ENCODE results near the gene SCIN.

DNA sequence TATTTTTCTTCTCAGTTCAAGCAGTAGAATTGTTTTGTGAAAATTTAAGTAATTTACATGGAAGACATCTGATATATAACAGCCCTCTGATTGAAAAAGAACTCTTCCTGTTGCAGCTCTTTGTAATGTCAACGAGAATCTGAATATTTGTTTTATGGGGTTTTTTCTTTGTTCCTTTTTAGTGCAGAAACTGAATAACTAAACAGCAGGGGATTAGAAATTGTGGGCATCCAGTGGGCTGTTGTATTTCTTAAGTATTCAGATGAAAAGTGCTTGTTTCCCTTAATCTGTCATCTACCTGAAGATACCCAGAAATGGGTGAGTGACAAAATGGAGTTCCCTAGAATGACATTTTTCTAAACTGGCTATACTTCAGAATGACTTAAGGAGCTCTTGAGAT lies 124.3 kb downstream of the SCIN start:
- TF ChIP-seq, protein P1, sequence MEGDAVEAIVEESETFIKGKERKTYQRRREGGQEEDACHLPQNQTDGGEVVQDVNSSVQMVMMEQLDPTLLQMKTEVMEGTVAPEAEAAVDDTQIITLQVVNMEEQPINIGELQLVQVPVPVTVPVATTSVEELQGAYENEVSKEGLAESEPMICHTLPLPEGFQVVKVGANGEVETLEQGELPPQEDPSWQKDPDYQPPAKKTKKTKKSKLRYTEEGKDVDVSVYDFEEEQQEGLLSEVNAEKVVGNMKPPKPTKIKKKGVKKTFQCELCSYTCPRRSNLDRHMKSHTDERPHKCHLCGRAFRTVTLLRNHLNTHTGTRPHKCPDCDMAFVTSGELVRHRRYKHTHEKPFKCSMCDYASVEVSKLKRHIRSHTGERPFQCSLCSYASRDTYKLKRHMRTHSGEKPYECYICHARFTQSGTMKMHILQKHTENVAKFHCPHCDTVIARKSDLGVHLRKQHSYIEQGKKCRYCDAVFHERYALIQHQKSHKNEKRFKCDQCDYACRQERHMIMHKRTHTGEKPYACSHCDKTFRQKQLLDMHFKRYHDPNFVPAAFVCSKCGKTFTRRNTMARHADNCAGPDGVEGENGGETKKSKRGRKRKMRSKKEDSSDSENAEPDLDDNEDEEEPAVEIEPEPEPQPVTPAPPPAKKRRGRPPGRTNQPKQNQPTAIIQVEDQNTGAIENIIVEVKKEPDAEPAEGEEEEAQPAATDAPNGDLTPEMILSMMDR (conservative IDR thresholded peaks at IDR 0.05; ENCODE audit: low read length) = no peak
- no peak for TF ChIP-seq EZH2phosphoT487 (IDR thresholded peaks at IDR 0.05; ENCODE audit: borderline replicate concordance, low read depth, low read length)
